ENCODE results near the gene TPM4.
"Not testable (repeated sequence)": the region's sequence is repeated elsewhere in the genome, so short reads cannot be mapped to it uniquely, and the experiment has no call there.

The TPM4 gene

GRCh38 chr19:16099314-16099965 is 23.1 kb downstream of the TPM4 start:
- DNase-seq = not testable (repeated sequence)

GRCh38 chr19:16100524-16100923 is 24.2 kb downstream of the TPM4 start:
- no peak for DNase-seq

- DNase-seq = no peak
Observed at GRCh38 chr19:16104722-16105121, 28.4 kb downstream of the TPM4 start.

GRCh38 chr19:16106121-16106520 is 29.8 kb downstream of the TPM4 start:
- no peak for DNase-seq

GRCh38 chr19:16111160-16111908 is 35.0 kb downstream of the TPM4 start, which contains the start of gene RAB8A:
RAB8A (plus strand) TSS chr19:16111889; CDS start chr19:16111902, 13 bp downstream.
- peak; percentile 98 for DNase-seq

- no peak for DNase-seq
Observed at GRCh38 chr19:16111909-16112752, 35.8 kb downstream of the TPM4 start.

- DNase-seq = no peak
Observed at GRCh38 chr19:16112778-16113177, 36.5 kb downstream of the TPM4 start.

GRCh38 chr19:16113727-16114126 is 37.4 kb downstream of the TPM4 start:
- no peak for DNase-seq

- no peak for DNase-seq
Observed at GRCh38 chr19:16115301-16116039, 39.2 kb downstream of the TPM4 start.

- no peak for DNase-seq
Observed at GRCh38 chr19:16116067-16116466, 39.8 kb downstream of the TPM4 start.

GRCh38 chr19:16117594-16118033 is 41.3 kb downstream of the TPM4 start:
- no peak for DNase-seq

- no peak for DNase-seq
Observed at GRCh38 chr19:16118489-16119033, 42.3 kb downstream of the TPM4 start.

GRCh38 chr19:16119075-16119857 is 43.0 kb downstream of the TPM4 start:
- not testable (repeated sequence) for DNase-seq

GRCh38 chr19:16121141-16121540 is 44.8 kb downstream of the TPM4 start:
- no peak for DNase-seq

- DNase-seq = no peak
Observed at GRCh38 chr19:16121967-16122366, 45.7 kb downstream of the TPM4 start.

GRCh38 chr19:16124953-16125352 is 48.7 kb downstream of the TPM4 start:
- DNase-seq = no peak

- DNase-seq = no peak
Observed at GRCh38 chr19:16125737-16126495, 49.6 kb downstream of the TPM4 start.

GRCh38 chr19:16127080-16127479 is 50.8 kb downstream of the TPM4 start:
- no peak for DNase-seq

GRCh38 chr19:16127776-16128371 is 51.6 kb downstream of the TPM4 start:
- no peak for DNase-seq

- DNase-seq = no peak
Observed at GRCh38 chr19:16131648-16132047, 55.4 kb downstream of the TPM4 start.
